ENCODE results near the gene PPP1R1A. TPM values are rescaled to one million over a fixed set of nuclear protein-coding genes. Genes with fewer than 3 reads are reported as not detected.
A peak's percentile ranks its signal among the peaks of the same experiment; 100 is the strongest.

PPP1R1A gene
- total RNA-seq, 2 experiments from 2014 or later = not detected

DNA sequence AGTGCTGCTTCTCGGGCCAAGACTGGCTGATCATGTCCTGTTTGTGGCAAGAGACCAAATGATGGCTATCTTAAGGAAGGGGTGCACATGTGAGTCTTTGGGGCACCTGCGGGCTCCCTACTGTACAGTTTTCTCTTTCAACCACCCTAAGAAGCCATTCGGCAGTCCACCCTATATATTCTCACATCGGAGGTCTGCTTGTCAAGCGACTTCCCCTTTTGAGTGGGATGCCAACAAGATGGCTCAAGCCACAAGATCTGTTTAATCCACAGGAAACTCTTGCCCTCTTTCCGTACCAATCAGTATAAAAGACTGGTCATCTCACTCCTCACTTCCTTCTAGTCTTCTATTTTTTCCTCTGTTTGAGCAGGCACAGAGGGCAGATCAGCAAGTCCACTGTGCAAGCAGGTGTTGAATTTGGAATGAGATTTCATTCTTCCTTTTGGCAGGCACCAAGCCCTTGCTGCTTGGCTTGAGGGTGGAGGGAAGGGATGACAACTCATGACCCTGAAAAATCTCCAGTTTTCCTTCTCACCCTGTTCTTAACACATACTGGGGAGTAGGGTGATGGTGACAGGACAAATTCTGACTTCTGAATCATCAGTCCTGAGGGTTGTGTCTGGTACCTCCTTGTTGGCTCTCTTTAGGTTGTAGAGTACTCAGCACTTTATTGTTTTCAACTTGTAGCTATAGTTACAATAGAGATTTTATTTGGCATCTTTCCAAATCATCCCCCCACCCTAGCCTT lies 28.6 kb upstream of the PPP1R1A start:
- Mint-ChIP-seq H3K4me1 (peaks cover 2% of the 10 kb centered on the region), H3K27me3 (peaks cover 34% of the 10 kb centered on the region), H3K27ac (no peak overlapping the region), H3K9me3 (ENCODE audit: low read depth) (no peaks in the 10 kb centered on the region), H3K36me3 (ENCODE audit: low read depth) (no peaks in the 10 kb centered on the region), H3K4me3 (no peak overlapping the region)
- ChIA-PET POLR2A (no interaction called here), CTCF (interaction anchor here (0.9 to 1.0 kb wide), 2 partner anchors 11 to 13 kb away, joined by 3 to 4 read pairs; no protein-coding TSS in a partner anchor)
- no peak for DNase-seq
- intact Hi-C loops (cut with DNase I, micrococcal nuclease) = no loop called here
- no peak for ATAC-seq

DNA sequence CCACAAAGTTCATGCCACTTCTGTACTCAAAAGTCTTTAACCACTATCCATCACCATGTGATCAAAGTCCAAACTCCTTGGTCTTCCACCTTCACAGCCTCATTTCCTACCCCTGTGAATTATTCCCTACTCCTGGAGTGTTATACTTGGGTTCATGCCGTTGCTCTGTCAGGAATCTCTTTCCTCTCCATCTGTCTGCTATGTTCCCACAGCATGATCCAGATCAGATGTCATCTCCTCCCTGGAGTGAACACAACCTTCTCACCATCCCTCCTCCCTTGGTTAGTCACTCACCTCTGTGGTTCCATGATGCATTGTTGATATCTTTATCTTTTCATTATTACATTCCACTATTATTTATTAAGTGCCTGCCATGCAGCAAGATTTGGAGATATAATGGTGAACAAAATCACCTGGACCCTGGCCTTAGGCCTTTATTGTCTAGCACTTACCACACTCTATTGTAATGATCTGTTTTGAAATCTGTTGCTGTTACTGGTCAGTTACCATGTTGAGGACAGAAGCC lies 23.8 kb upstream of the PPP1R1A start:
- POLR2A ChIA-PET = no interaction called here

GRCh38 chr12:54611715-54612149 lies 23.3 kb upstream of the PPP1R1A start:
- DNase-seq (no peak), ATAC-seq (no peak)
- H3K9me3 Mint-ChIP-seq (ENCODE audit: low read depth) = no peaks in the 10 kb centered on the region
- H3K4me3 Mint-ChIP-seq = no peak overlapping the region
- H3K27ac Mint-ChIP-seq = no peak overlapping the region
- peaks cover 33% of the 10 kb centered on the region for H3K27me3 Mint-ChIP-seq
- CTCF ChIA-PET = interaction anchor here (0.6 kb wide), 1 partner anchor 46 kb away, joined by 5 read pairs; no protein-coding TSS in a partner anchor
- no peaks in the 10 kb centered on the region for H3K36me3 Mint-ChIP-seq (ENCODE audit: low read depth)
- POLR2A ChIA-PET = no interaction called here
- intact Hi-C loops (cut with DNase I, micrococcal nuclease) = no loop called here
- no peaks in the 10 kb centered on the region for H3K4me1 Mint-ChIP-seq

More for the DNA sequence above, 23.8 kb upstream of the PPP1R1A start:
- no peaks in the 10 kb centered on the region for H3K36me3 Mint-ChIP-seq (ENCODE audit: low read depth)
- H3K27me3 Mint-ChIP-seq = peaks cover 38% of the 10 kb centered on the region
- H3K9me3 Mint-ChIP-seq (ENCODE audit: low read depth) = no peaks in the 10 kb centered on the region
- no peak overlapping the region for H3K4me3 Mint-ChIP-seq
- ATAC-seq = no peak
- peaks cover 2% of the 10 kb centered on the region for H3K4me1 Mint-ChIP-seq
- H3K27ac Mint-ChIP-seq = no peak overlapping the region
- intact Hi-C loops (cut with DNase I, micrococcal nuclease) = no loop called here
- DNase-seq = no peak
- CTCF ChIA-PET = interaction anchor here (0.6 kb wide), 1 partner anchor 46 kb away, joined by 5 read pairs; no protein-coding TSS in a partner anchor

DNA sequence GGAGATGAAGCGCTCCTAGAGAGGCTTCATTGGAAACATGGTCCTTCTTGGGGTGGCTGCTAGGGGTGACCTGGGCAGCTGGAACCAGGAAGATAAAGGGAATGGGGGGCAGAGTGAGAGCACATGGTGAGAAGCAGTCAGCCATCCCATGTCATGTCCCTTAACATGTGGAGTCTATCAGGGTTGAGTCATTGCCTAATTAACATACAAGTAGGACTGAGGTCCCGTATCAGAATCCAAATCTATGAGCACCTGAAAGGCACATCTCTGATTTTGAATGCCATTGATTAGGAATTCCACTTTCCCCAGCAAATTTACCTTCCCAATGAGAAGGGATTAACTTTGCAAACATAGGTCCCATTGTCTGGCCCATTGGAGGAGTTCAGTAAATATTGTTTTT lies 20.3 kb upstream of the PPP1R1A start:
- no peaks in the 10 kb centered on the region for H3K36me3 Mint-ChIP-seq (ENCODE audit: low read depth)
- POLR2A ChIA-PET = no interaction called here

GRCh38 chr12:54608156-54608555 lies 19.7 kb upstream of the PPP1R1A start:
- H3K4me1 Mint-ChIP-seq = peaks cover 2% of the 10 kb centered on the region

More for the DNA sequence above, 20.3 kb upstream of the PPP1R1A start:
- intact Hi-C loops (cut with DNase I, micrococcal nuclease) = no loop called here
- Mint-ChIP-seq H3K27me3 (peaks cover 19% of the 10 kb centered on the region), H3K27ac (no peak overlapping the region), H3K4me3 (no peak overlapping the region), H3K4me1 (no peaks in the 10 kb centered on the region), H3K9me3 (ENCODE audit: low read depth) (no peaks in the 10 kb centered on the region)
- CTCF ChIA-PET = interaction anchor here (0.5 kb wide), 1 partner anchor 21 kb away, joined by 3 read pairs; no protein-coding TSS in a partner anchor
- DNase-seq (no peak), ATAC-seq (no peak)

GRCh38 chr12:54606556-54606955 lies 18.1 kb upstream of the PPP1R1A start:
- DNase-seq (no peak), ATAC-seq (no peak)
- Mint-ChIP-seq H3K27ac (no peak overlapping the region), H3K9me3 (ENCODE audit: low read depth) (no peaks in the 10 kb centered on the region), H3K36me3 (ENCODE audit: low read depth) (no peaks in the 10 kb centered on the region), H3K4me1 (peaks cover 6% of the 10 kb centered on the region), H3K4me3 (no peak overlapping the region), H3K27me3 (peaks cover 12% of the 10 kb centered on the region)
- ChIA-PET CTCF (interaction anchor here (0.8 to 4.0 kb wide), 7 partner anchors 8 to 135 kb away, joined by 3 to 18 read pairs (median 5); no protein-coding TSS in a partner anchor), POLR2A (no interaction called here)
- intact Hi-C loops (cut with DNase I, micrococcal nuclease) = no loop called here

More at GRCh38 chr12:54608156-54608555, 19.7 kb upstream of the PPP1R1A start:
- no peak overlapping the region for H3K4me3 Mint-ChIP-seq
- peaks cover 19% of the 10 kb centered on the region for H3K27me3 Mint-ChIP-seq
- DNase-seq (no peak), ATAC-seq (no peak)
- H3K9me3 Mint-ChIP-seq (ENCODE audit: low read depth) = no peaks in the 10 kb centered on the region
- H3K27ac Mint-ChIP-seq = no peak overlapping the region
- no peaks in the 10 kb centered on the region for H3K36me3 Mint-ChIP-seq (ENCODE audit: low read depth)
- CTCF ChIA-PET = interaction anchor here (0.6 to 4.0 kb wide), 4 partner anchors 11 to 325 kb away, joined by 3 to 18 read pairs (median 3); no protein-coding TSS in a partner anchor
- POLR2A ChIA-PET = no interaction called here
- intact Hi-C loops (cut with DNase I, micrococcal nuclease) = no loop called here

DNA sequence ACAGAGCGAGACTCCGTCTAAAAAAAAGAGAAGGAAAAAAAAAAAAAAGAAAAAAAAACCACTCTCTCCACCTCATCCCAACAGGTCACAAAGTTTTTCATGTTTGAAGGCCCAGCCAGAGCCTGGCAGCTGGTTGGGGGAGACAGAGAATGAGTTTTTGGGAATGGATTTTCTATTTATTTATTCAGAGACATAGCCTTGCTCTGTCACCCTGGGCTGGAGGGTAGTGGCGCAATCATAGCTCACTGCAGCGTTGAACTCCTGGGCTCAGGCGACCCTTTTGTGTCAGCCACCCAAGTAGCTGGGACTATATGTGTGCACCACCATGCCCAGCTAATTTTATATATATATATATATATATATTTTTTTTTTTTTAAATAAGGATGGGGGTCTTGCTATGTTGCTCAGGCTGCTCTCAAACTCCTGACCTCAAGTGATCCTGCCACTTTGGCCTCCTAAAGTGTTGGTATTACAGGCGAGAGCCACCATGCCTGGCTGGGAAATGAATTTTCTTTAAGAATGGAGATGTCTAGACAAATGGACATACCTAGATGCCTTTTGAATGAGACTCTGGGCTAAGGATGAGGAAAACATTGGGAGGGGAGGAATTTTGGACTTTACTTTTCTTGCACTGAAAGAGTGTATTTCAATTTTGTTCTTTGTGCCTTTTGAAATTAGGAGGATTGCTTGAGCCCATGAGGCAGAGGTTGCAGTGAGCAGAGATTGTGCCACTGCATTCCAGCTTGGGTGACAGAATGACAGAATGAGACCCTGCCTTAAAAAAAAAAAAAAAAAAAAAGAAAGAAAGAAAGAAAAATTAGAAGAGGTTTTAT lies 16.9 kb upstream of the PPP1R1A start:
- DNase-seq (no peak), ATAC-seq (no peak)
- no peaks in the 10 kb centered on the region for H3K9me3 Mint-ChIP-seq (ENCODE audit: low read depth)
- POLR2A ChIA-PET = no interaction called here
- peaks cover 6% of the 10 kb centered on the region for H3K4me1 Mint-ChIP-seq
- no peak overlapping the region for H3K4me3 Mint-ChIP-seq
- intact Hi-C loops (cut with DNase I, micrococcal nuclease) = no loop called here
- H3K36me3 Mint-ChIP-seq (ENCODE audit: low read depth) = no peaks in the 10 kb centered on the region
- CTCF ChIA-PET = interaction anchor here (0.7 to 4.0 kb wide), 8 partner anchors 8 to 134 kb away, joined by 3 to 18 read pairs (median 6); no protein-coding TSS in a partner anchor
- peaks cover 6% of the 10 kb centered on the region for H3K27me3 Mint-ChIP-seq
- H3K27ac Mint-ChIP-seq = no peak overlapping the region

- Mint-ChIP-seq H3K27ac (no peak overlapping the region), H3K36me3 (ENCODE audit: low read depth) (no peaks in the 10 kb centered on the region), H3K27me3 (peaks cover 11% of the 10 kb centered on the region), H3K4me1 (peaks cover 6% of the 10 kb centered on the region), H3K4me3 (no peak overlapping the region), H3K9me3 (ENCODE audit: low read depth) (no peaks in the 10 kb centered on the region)
- DNase-seq = no peak
- ATAC-seq = no peak
- CTCF ChIA-PET = interaction anchor here (0.7 to 4.0 kb wide), 8 partner anchors 7 to 388 kb away, joined by 3 to 18 read pairs (median 4); no protein-coding TSS in a partner anchor
- POLR2A ChIA-PET = no interaction called here
- intact Hi-C loops (cut with DNase I, micrococcal nuclease) = no loop called here
These were observed 16.0 kb upstream of the PPP1R1A start for GRCh38 chr12:54604436-54604835.

DNA sequence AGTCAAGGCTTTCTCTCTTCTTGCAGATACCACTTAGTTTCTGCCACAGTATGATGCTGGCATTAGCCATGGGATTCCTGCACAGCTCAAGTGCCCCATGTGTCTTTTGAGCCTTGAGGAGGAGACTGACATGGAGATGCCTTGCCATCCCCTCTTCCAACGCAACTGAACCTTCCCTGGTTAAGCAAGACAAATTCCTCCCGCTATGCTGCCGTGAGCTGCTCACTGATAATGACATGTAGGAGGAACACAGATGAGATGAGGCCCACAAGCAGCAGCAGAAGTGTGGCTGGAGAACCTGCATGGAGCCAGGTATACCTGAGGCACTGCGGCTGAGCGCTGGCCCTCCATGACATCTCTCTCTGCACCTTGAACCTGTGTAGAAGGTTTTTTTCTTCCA lies 15.4 kb upstream of the PPP1R1A start:
- H3K27ac Mint-ChIP-seq = no peak overlapping the region
- no peak for DNase-seq
- H3K4me1 Mint-ChIP-seq = peaks cover 6% of the 10 kb centered on the region
- no peaks in the 10 kb centered on the region for H3K9me3 Mint-ChIP-seq (ENCODE audit: low read depth)
- H3K4me3 Mint-ChIP-seq = no peak overlapping the region
- H3K36me3 Mint-ChIP-seq (ENCODE audit: low read depth) = no peaks in the 10 kb centered on the region
- CTCF ChIA-PET = interaction anchor here (0.7 to 4.0 kb wide), 7 partner anchors 7 to 389 kb away, joined by 3 to 18 read pairs (median 3); no protein-coding TSS in a partner anchor
- peaks cover 13% of the 10 kb centered on the region for H3K27me3 Mint-ChIP-seq
- no peak for ATAC-seq
- intact Hi-C loops (cut with DNase I, micrococcal nuclease) = loop anchor here in 1 of 2 experiments (2.0 kb wide), 1 partner anchor 469 kb away; no protein-coding TSS in a partner anchor
- POLR2A ChIA-PET = no interaction called here

- Mint-ChIP-seq H3K27ac (no peak overlapping the region), H3K4me3 (no peak overlapping the region), H3K4me1 (peaks cover 6% of the 10 kb centered on the region), H3K36me3 (ENCODE audit: low read depth) (no peaks in the 10 kb centered on the region), H3K27me3 (peaks cover 13% of the 10 kb centered on the region), H3K9me3 (ENCODE audit: low read depth) (no peaks in the 10 kb centered on the region)
- ChIA-PET CTCF (interaction anchor here (1.0 to 1.2 kb wide), 4 partner anchors 15 to 389 kb away, joined by 3 read pairs; no protein-coding TSS in a partner anchor), POLR2A (no interaction called here)
- DNase-seq (peak; percentile 78), ATAC-seq (peak; percentile 93)
- intact Hi-C loops (cut with DNase I, micrococcal nuclease) = loop anchor here in 1 of 2 experiments (2.0 kb wide), 1 partner anchor 470 kb away; no protein-coding TSS in a partner anchor
These were observed 14.8 kb upstream of the PPP1R1A start for GRCh38 chr12:54603173-54603814.

All from activated CD4-positive, alpha-beta T cell treated with anti-CD3 and anti-CD28 coated beads for 36 hours (primary cell).